Cardiac fibroblast (primary cell): ENCODE results near the gene B4GALT3.

Source experiments
- DNase-seq, 2 donors: peaks; one replicate each; pipeline versions ENCODE4 v3.0.0 to v3.0.0-alpha.2; 2010; ENCODE audit warnings: low read depth in 2 of 2
- H3K4me3 ChIP-seq, 2 donors: replicated peaks in 1 of 2; 1 replicate in 1 of 2; 2 replicates in 1 of 2; pipeline ENCODE4 v1.5.1; 2011; ENCODE audit warnings: low read depth in 2 of 2, low read length in 2 of 2, mild to moderate bottlenecking in 2 of 2, moderate library complexity in 1 of 2
- TF ChIP-seq, protein P1 (sequence below): IDR thresholded peaks from one replicate; pipeline ENCODE4 v1.5.1; 2011; ENCODE audit warnings: low read depth, mild to moderate bottlenecking, low read length, inconsistent platforms

B4GALT3 gene

DNA sequence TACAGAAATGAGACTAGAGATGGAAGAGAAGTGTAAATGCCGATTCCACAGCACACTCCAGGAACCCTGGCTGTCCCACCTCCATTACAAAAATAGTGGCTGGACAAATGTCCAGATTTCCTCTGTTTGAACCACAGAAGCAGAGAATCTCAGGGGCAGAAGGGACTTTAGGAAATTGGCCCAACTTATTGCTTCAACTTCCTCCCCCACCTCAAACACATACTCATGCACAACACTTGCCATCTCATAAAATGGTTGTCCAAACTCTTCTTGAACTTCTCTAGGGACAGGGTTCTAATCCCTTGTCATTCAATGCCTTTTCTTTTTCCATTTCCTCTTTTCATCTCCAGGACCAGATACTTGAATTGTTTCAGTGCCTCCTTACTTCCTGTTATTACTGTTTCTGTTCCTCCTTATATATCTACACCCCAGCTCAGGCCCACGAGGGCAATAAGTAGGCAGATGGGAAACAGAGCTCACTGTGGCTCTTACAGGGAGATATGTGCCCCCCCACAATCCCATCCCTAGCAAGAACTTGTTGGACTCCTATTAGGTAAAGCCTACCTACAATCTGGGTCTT, 8.5 kb upstream of the B4GALT3 start:
- peak in 1 of 2 donors; percentile 17 for DNase-seq
- no peak overlapping the region for H3K4me3 ChIP-seq
- TF ChIP-seq, protein P1, sequence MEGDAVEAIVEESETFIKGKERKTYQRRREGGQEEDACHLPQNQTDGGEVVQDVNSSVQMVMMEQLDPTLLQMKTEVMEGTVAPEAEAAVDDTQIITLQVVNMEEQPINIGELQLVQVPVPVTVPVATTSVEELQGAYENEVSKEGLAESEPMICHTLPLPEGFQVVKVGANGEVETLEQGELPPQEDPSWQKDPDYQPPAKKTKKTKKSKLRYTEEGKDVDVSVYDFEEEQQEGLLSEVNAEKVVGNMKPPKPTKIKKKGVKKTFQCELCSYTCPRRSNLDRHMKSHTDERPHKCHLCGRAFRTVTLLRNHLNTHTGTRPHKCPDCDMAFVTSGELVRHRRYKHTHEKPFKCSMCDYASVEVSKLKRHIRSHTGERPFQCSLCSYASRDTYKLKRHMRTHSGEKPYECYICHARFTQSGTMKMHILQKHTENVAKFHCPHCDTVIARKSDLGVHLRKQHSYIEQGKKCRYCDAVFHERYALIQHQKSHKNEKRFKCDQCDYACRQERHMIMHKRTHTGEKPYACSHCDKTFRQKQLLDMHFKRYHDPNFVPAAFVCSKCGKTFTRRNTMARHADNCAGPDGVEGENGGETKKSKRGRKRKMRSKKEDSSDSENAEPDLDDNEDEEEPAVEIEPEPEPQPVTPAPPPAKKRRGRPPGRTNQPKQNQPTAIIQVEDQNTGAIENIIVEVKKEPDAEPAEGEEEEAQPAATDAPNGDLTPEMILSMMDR = no peak

DNA sequence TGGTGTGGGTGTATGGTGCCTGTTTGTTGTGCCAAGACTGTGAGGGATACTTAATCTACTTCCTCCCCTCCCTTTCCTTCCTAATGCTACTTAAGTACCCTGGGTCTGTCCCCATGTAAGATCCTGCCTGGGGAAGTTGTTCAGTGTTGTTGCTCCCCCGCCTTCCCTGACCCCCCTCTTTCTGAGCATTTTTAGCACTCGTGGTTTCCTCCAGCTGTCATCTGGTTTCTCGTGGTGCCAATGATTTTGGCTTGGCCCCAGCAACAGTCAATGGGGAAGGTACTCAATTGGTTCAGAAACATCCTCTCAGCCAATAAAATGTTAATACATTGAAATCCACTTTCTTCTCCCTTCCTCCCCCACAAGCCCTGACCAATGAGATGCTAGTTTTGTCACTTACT, 8.0 kb upstream of the B4GALT3 start:
- H3K4me3 ChIP-seq = no peak overlapping the region
- peak; percentile 80 to 91 for DNase-seq
- TF ChIP-seq, protein P1 = no peak

DNA sequence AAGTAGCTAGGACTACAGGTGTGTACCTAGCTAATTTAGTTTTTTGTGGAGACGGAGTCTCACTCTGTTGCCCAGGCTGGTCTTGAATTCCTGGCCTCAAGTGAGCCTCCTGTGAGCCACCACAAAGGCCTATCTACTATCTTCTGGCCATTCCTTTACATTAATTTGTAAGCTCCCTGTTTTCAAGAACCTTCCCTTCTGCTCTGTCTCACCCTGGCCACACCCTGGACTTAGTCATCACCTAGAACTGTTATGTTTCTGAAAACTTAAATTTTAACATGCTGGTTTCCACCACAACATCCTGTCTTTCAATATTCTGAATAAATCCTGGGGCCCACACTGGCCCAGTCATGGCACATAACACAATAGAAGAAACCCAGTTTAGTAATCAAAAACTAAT, 4.9 kb upstream of the B4GALT3 start:
- H3K4me3 ChIP-seq = no peak overlapping the region
- TF ChIP-seq, protein P1 = no peak
- peak in 1 of 2 donors; percentile 85 for DNase-seq

DNA sequence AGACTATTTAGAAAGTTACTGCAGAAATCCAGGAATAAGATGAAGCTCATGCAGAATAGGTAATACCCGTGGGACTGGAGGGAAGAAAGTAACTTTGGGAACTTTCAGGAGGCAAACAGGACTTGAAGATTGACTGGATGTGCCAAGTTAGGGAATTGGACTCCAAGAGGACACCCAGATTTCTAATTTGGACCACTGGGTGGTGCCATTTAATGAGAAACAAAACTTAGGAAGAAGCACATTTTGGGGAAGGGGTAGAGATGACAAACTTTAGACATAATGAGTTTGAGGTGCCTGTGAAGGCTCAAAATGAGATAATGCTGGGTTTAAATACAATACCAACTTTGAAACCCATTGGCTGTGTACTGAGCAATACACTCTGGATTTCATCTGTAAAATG, 3.3 kb upstream of the B4GALT3 start:
- TF ChIP-seq, protein P1 = peak; percentile 35
- DNase-seq = peak; percentile 47 to 55
- no peak overlapping the region for H3K4me3 ChIP-seq

DNA sequence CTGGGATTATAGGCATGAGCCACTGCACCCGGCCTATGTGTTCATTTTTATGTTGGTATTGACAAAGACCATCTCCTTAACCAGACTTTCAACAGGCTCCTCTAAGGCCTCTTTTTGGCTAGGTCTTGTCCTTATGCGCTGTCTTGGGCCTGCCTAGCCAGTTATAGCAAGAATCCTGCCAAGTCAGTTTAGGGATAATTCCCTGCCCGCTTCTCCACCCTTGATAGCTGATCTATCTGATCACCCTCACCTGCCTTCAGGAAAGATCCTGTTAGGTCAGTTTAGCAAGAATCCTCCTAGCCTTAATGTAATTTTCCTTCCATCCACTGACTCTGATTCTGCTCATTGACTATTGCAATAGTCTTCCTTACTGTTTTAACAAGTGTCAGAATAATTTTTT, 2.4 kb upstream of the B4GALT3 start:
- TF ChIP-seq, protein P1 = no peak
- no peak overlapping the region for H3K4me3 ChIP-seq
- no peak for DNase-seq

DNA sequence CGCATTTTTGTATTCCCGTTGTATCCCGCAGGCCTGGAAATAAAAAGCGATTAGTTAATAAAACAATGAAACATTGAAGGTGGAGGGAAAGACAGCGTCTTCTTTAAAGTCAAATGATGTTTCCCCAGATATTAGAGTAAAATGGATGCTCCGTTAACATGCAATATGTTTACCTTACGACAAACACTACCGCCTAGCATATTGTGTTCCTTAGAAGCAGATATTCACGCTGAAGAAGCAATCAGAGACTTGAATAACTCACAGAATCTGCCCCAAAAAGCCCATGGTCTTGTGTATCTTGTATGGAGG, 583 bp upstream of the B4GALT3 start:
- H3K4me3 ChIP-seq = no peak overlapping the region
- TF ChIP-seq, protein P1 = no peak

DNA sequence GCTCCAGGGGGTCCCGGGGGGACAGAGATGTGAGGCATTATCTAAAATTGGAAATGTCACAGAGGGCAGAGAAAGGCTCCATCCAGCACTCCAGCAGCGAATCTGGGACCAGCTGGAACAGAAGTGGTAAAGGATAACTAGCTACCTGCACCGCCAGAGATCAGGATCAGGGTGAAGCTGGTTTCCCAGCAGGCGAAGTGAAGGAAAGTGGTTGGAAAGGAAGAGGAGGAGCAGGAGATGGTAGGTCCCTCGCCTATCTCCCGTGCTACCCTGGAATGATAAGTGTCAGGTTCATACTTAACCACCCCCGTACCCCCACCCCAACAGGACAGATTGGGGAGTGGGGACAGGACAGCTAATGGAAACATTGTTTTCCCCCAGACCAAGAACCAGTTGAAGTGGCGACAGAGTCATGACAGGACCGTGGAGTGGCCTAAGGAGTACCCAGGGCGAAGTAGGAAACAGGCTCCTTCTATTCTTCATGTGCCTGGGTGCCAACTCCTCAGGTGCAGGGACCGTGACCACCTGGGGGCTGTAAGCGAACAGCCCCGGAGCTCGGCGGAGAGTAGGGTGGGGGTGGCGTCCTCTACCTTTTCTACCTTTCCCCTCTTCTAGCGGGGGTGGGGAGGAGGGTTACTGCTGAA, 717 bp downstream of the B4GALT3 start:
- H3K4me3 ChIP-seq = peak overlapping the region; percentile 96 to 98
- TF ChIP-seq, protein P1 = no peak
- no peak for DNase-seq

More for the DNA sequence above, 583 bp upstream of the B4GALT3 start:
- no peak for DNase-seq
